ENCODE measurements around the gene CSMD2. TPM values are rescaled to one million over a fixed set of nuclear protein-coding genes. Genes with fewer than 3 reads are reported as not detected.

CSMD2 gene
- total and polyA plus RNA-seq, 7 donors = 0.02 to 0.32 (median 0.10) TPM

DNA sequence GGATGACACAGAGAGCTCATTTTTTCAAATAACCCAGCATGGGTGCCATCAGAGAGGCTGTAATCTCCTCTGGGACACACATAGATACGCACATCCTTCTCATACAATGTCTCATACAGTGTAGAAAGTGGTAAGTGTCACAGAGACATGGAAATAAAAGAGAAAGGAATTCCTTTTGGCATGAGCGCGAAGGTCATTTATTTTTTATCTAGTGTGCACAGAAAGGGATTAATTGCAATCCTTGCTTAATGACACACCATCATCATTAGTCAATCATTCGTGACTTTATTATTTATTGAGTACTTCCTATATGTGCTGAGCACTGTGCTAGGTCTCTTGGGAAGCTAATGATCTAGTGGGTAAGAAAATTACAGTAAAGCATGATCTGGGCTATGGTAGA, 687.6 kb downstream of the CSMD2 start:
- Histone ChIP-seq H3K27ac (no peak overlapping the region), H3K4me3 (no peak overlapping the region), H3K27me3 (ENCODE audit: insufficient read depth in 3 of 3, low read length in 2 of 3) (no peaks in the 10 kb centered on the region), H3K4me1 (peaks cover 6% of the 10 kb centered on the region), H3K9me3 (no peaks in the 10 kb centered on the region), H3K36me3 (ENCODE audit: insufficient read depth in 1 of 2, low read depth in 1 of 2) (peaks cover 4 to 36% of the 10 kb centered on the region in 2 donors)
- intact Hi-C loops (cut with DNase I) = loop anchor here in 1 of 2 donors (10.0 kb wide), 1 partner anchor 137 kb away; no protein-coding TSS in a partner anchor
- WGBS, 3 donors = 71 to 84% (median 74%) methylated on average over 4 of the region's 4 CpGs
- DNase-seq = no peak
- TF ChIP-seq, protein P1, sequence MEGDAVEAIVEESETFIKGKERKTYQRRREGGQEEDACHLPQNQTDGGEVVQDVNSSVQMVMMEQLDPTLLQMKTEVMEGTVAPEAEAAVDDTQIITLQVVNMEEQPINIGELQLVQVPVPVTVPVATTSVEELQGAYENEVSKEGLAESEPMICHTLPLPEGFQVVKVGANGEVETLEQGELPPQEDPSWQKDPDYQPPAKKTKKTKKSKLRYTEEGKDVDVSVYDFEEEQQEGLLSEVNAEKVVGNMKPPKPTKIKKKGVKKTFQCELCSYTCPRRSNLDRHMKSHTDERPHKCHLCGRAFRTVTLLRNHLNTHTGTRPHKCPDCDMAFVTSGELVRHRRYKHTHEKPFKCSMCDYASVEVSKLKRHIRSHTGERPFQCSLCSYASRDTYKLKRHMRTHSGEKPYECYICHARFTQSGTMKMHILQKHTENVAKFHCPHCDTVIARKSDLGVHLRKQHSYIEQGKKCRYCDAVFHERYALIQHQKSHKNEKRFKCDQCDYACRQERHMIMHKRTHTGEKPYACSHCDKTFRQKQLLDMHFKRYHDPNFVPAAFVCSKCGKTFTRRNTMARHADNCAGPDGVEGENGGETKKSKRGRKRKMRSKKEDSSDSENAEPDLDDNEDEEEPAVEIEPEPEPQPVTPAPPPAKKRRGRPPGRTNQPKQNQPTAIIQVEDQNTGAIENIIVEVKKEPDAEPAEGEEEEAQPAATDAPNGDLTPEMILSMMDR (IDR thresholded peaks at IDR 0.05) = no peak
- no peak for ATAC-seq

DNA sequence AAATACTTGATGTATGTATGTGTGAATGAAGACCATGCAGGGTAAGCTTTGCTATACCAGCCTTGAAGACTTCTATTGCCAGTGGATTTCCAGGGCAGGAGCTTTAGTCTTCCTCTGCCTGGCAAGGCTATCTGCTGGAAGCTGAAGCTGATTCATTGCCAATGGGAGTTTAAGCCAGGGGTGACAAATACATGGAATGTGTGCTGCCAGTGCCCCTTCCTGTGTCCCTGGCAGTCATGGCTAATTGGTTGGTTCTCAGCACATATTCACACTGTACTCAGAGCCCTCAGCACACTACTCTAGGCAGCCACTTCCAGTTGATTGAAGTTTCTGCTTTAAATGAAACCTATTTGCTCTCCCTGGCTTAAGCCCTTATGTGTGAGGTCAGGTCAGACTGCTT, 691.1 kb downstream of the CSMD2 start:
- TF ChIP-seq, protein P1 (IDR thresholded peaks at IDR 0.05) = no peak
- H3K27ac ChIP-seq = peak overlapping the region; percentile 31
- peaks cover 20% of the 10 kb centered on the region for H3K4me1 ChIP-seq
- H3K36me3 ChIP-seq (ENCODE audit: insufficient read depth in 1 of 2, low read depth in 1 of 2) = peaks cover under 1% of the 10 kb centered on the region in 2 donors
- H3K27me3 ChIP-seq (ENCODE audit: insufficient read depth in 3 of 3, low read length in 2 of 3) = no peaks in the 10 kb centered on the region
- no peaks in the 10 kb centered on the region for H3K9me3 ChIP-seq
- no peak for DNase-seq
- ATAC-seq = peak in 2 of 4 donors; percentile 22 to 35
- intact Hi-C loops (cut with DNase I) = loop anchor here (5.0 to 10.0 kb wide), 3 partner anchors 92 to 141 kb away; no protein-coding TSS in a partner anchor
- H3K4me3 ChIP-seq = no peak overlapping the region

DNA sequence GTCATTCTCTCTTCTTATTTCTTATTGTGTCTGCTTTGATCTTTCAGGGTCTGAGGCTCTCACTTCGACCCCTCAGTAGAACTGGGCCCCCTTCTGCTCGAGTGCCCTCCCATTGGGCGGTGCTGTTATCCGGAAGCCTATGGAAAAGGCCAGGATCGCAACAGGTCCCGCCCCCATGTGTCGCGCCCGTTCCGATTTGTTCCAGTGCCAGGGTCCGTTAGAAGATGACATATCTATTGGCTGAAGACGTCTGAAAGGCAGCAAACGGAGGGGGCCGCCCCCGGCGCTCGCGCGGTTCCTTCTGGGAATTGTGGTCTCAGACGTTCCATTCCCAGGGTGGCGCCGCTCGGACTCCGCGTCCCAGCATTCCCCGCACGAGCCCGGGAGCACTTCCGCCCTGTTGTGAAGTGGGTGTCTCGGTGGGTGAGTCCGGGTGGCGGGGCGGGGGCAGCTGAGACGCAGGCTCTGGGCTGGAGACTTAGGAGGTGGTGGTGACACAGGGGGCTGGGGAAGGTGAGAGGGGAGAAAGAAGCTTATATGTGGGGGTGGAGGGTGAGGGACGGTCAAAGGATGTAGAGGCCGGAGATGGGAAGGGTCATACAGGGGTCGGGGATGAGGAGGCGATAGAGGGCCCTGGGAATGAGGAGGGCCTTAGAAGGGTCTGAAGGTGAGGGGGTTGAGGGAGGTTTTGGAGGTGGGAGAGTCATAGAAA, 692.6 kb downstream of the CSMD2 start, which contains the start of gene ZSCAN20:
Gene ZSCAN20, plus strand, starts transcription at position 377 of the 712 bp plus-strand sequence. CDS start 6,644 bp downstream, outside the sequence.
- no peaks in the 10 kb centered on the region for H3K27me3 ChIP-seq (ENCODE audit: insufficient read depth in 3 of 3, low read length in 2 of 3)
- no peaks in the 10 kb centered on the region for H3K36me3 ChIP-seq (ENCODE audit: insufficient read depth in 1 of 2, low read depth in 1 of 2)
- H3K4me3 ChIP-seq = peak within 1 kb of the TSS; percentile 67
- H3K27ac ChIP-seq = peak within 1 kb of the TSS; percentile 73
- intact Hi-C loops (cut with DNase I) = loop anchor here (5.0 to 10.0 kb wide), 3 partner anchors 90 to 142 kb away; no protein-coding TSS in a partner anchor
- ATAC-seq (peak; percentile 94 to 95 (median 95)), DNase-seq (peak; percentile 98 to 99)
- TF ChIP-seq, protein P1 (IDR thresholded peaks at IDR 0.05) = no peak
- H3K4me1 ChIP-seq = peaks cover 20% of the 10 kb centered on the region
- WGBS, 3 donors = 1 to 3% (median 1%) methylated on average over 38 of the region's 38 CpGs
- H3K9me3 ChIP-seq = no peaks in the 10 kb centered on the region

DNA sequence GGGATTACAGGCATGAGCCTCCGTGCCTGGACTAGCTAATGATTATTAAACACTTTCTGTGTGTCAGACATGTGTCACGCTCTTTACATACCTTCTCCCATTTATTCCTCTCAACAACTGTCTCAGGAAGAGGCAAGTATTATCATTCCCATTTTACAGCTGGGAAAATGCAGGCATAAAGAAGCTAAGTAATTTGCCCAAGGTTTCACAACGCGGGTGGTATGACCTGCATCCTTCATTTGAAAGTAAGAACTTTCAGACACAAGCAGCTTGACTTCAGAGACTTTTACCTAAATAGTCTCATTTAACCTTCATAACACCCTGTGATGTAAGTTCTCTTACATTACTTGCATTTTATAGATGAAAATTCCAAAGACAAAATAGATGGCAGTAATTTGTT, 693.6 kb downstream of the CSMD2 start:
- Histone ChIP-seq H3K9me3 (no peaks in the 10 kb centered on the region), H3K36me3 (ENCODE audit: insufficient read depth in 1 of 2, low read depth in 1 of 2) (no peaks in the 10 kb centered on the region), H3K27ac (peak overlapping the region; percentile 73), H3K4me3 (no peak overlapping the region), H3K4me1 (peaks cover 22% of the 10 kb centered on the region), H3K27me3 (ENCODE audit: insufficient read depth in 3 of 3, low read length in 2 of 3) (no peaks in the 10 kb centered on the region)
- TF ChIP-seq, protein P1 (IDR thresholded peaks at IDR 0.05) = no peak
- intact Hi-C loops (cut with DNase I) = loop anchor here (5.0 to 10.0 kb wide), 3 partner anchors 89 to 143 kb away; no protein-coding TSS in a partner anchor
- DNase-seq (no peak), ATAC-seq (no peak)
- 88 to 93% (median 89%) methylated on average over 4 of the region's 4 CpGs for WGBS, 3 donors

Measured in psoas muscle (tissue), 8 donors.